HEK293T (cell line): ENCODE data around the gene PRDM16.

Experiments
- CTBP1 ChIP-seq: fragments of 450-650 bp; IDR thresholded peaks from 2 replicates; pipeline ENCODE4 v1.6.1; 2016; ENCODE audit warnings: borderline replicate concordance
- L3MBTL2 ChIP-seq: fragments of 450-650 bp; conservative IDR thresholded peaks from 2 replicates; pipeline ENCODE4 v1.6.1; 2016; ENCODE audit warnings: mild to moderate bottlenecking

DNA sequence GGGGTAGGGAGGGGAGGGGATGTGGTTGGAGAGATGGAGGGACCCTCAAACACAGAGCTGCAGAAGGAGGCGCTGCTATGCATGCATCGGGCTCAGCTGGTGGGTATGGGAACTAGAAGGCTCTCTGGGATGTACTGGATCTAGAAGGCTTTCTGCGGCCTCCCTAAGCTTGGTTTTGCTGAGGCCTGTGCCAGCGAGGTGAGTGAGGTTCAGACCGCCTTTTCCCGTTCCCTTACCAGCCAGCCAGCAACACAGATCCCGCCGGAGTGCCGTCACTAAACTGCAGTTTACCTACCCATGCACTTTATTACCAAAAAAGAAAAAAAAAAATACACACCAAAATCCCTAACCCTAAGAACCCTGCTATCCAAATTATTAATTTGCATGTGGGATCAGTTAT lies 180.2 kb downstream of the PRDM16 start:
- TF ChIP-seq L3MBTL2 (no peak), CTBP1 (no peak)
